HG03571 (cell line): ENCODE data around the gene PRRG3.

Experiments
- ATAC-seq: cut with Tn5 transposase; IDR thresholded peaks from one replicate; pipeline ENCODE4 v1.9.1; 2021; ENCODE audit not compliant: unreplicated experiment

The PRRG3 gene

GRCh38 chrX:151741606-151742005, 46.3 kb downstream of the PRRG3 start:
- no peak for ATAC-seq

- no peak for ATAC-seq
Observed at GRCh38 chrX:151742311-151742710, 47.1 kb downstream of the PRRG3 start.

GRCh38 chrX:151743651-151744470, 48.6 kb downstream of the PRRG3 start:
- no peak for ATAC-seq

GRCh38 chrX:151745651-151746050, 50.4 kb downstream of the PRRG3 start:
- no peak for ATAC-seq

- ATAC-seq, result no peak
Observed at GRCh38 chrX:151746502-151746901, 51.2 kb downstream of the PRRG3 start.

GRCh38 chrX:151750511-151750910, 55.3 kb downstream of the PRRG3 start:
- ATAC-seq, result no peak

- ATAC-seq, result no peak
Observed at GRCh38 chrX:151752847-151753246, 57.6 kb downstream of the PRRG3 start.

GRCh38 chrX:151753313-151754046, 58.2 kb downstream of the PRRG3 start:
- ATAC-seq, result no peak

- no peak for ATAC-seq
Observed at GRCh38 chrX:151754047-151754429, 58.8 kb downstream of the PRRG3 start.

- no peak for ATAC-seq
Observed at GRCh38 chrX:151754641-151755215, 59.5 kb downstream of the PRRG3 start.
